Stomach (tissue), 4 donors: ENCODE data around the gene PLEKHG4B.

Experiments
- CTCF ChIP-seq, 7 experiments: fragments of 450-650 bp in 4 of 7; fragments of 200-600 bp in 3 of 7; sonication (generic) in 3 of 7; IDR thresholded peaks; one replicate each; pipeline ENCODE4 v1.5.1; 2016 to 2019; ENCODE audit warnings: antibody characterized with exemption in 7 of 7, control low read depth in 2 of 7, mild to moderate bottlenecking in 1 of 7
- EP300 ChIP-seq: sonication (generic); formaldehyde crosslinking; IDR thresholded peaks from one replicate; pipeline ENCODE4 v1.6.1; 2017; ENCODE audit warnings: antibody characterized with exemption
- POLR2A ChIP-seq, 4 donors: fragments of 450-650 bp; IDR thresholded peaks; one replicate each; pipeline ENCODE4 v1.6.1; 2016; ENCODE audit warnings: antibody characterized with exemption in 4 of 4, control low read depth in 2 of 4, mild to moderate bottlenecking in 1 of 4, moderate library complexity in 1 of 4
- POLR2AphosphoS5 ChIP-seq, 3 donors: sonication (generic); formaldehyde crosslinking; IDR thresholded peaks; one replicate each; pipeline ENCODE4 v1.6.1; 2016; ENCODE audit warnings: antibody characterized with exemption in 3 of 3

GRCh38 chr5:142246-142810 is 50.4 kb downstream of the PLEKHG4B start:
- no peak for TF ChIP-seq CTCF (IDR thresholded peaks at IDR 0.05)
- no peak for TF ChIP-seq POLR2A (IDR thresholded peaks at IDR 0.05)
- TF ChIP-seq POLR2AphosphoS5 (IDR thresholded peaks at IDR 0.05): no peak
- TF ChIP-seq EP300: no peak
